Nephron progenitor cell (in vitro differentiated cells): ENCODE measurements around the gene ARGLU1.

Source experiments
- DNase-seq: peaks from one replicate; pipeline ENCODE4 v3.0.0; 2021
- H3K27ac Mint-ChIP-seq: 2 replicates; pipeline ENCODE4 v1.8.0; 2021; ENCODE audit warnings: mild to moderate bottlenecking, moderate library complexity, mixed read lengths
- H3K27me3 Mint-ChIP-seq: 2 replicates; pipeline ENCODE4 v1.8.0; 2021; ENCODE audit warnings: mild to moderate bottlenecking, low read depth, mixed read lengths; ENCODE audit not compliant: poor library complexity
- H3K36me3 Mint-ChIP-seq: 2 replicates; pipeline ENCODE4 v1.8.0; 2021; ENCODE audit warnings: low read depth, mixed read lengths
- H3K4me1 Mint-ChIP-seq: 2 replicates; pipeline ENCODE4 v1.8.0; 2021; ENCODE audit warnings: mixed read lengths
- H3K4me3 Mint-ChIP-seq: 2 replicates; pipeline ENCODE4 v1.8.0; 2021; ENCODE audit warnings: mild to moderate bottlenecking, moderate library complexity, mixed read lengths
- H3K9me3 Mint-ChIP-seq: 2 replicates; pipeline ENCODE4 v1.8.0; 2021; ENCODE audit warnings: mild to moderate bottlenecking, moderate library complexity, mixed read lengths
- CTCF ChIP-seq: fragments of 200-600 bp; sonication (generic); IDR thresholded peaks from 2 replicates; pipeline ENCODE4 v1.5.0; 2021; ENCODE audit warnings: antibody characterized with exemption

Gene ARGLU1

GRCh38 chr13:106493533-106494220, 74.3 kb downstream of the ARGLU1 start:
- Mint-ChIP-seq H3K27me3 (no peaks in the 10 kb centered on the region), H3K36me3 (peaks cover 62% of the 10 kb centered on the region), H3K9me3 (no peaks in the 10 kb centered on the region), H3K4me1 (peaks cover 81% of the 10 kb centered on the region), H3K4me3 (no peak overlapping the region), H3K27ac (peak overlapping the region; percentile 81)
- TF ChIP-seq CTCF: no peak
- DNase-seq: no peak

- peaks cover 74% of the 10 kb centered on the region for H3K4me1 Mint-ChIP-seq
- H3K36me3 Mint-ChIP-seq: peaks cover 62% of the 10 kb centered on the region
- no peak for TF ChIP-seq CTCF
- H3K4me3 Mint-ChIP-seq: no peak overlapping the region
- no peaks in the 10 kb centered on the region for H3K27me3 Mint-ChIP-seq
- no peak for DNase-seq
- peak overlapping the region; percentile 81 for H3K27ac Mint-ChIP-seq
- no peaks in the 10 kb centered on the region for H3K9me3 Mint-ChIP-seq
These were observed 75.1 kb downstream of the ARGLU1 start for GRCh38 chr13:106492588-106493475.

- H3K4me1 Mint-ChIP-seq: peaks cover 66% of the 10 kb centered on the region
- TF ChIP-seq CTCF: no peak
- peaks cover 62% of the 10 kb centered on the region for H3K36me3 Mint-ChIP-seq
- H3K4me3 Mint-ChIP-seq: no peak overlapping the region
- no peaks in the 10 kb centered on the region for H3K9me3 Mint-ChIP-seq
- no peak for DNase-seq
- no peaks in the 10 kb centered on the region for H3K27me3 Mint-ChIP-seq
- peak overlapping the region; percentile 47 for H3K27ac Mint-ChIP-seq
These were observed 75.9 kb downstream of the ARGLU1 start for GRCh38 chr13:106491928-106492587.
